Right atrium auricular region (tissue), 2 donors: Measurements from ENCODE around the gene IDI1. TPM values are rescaled to one million over a fixed set of nuclear protein-coding genes. Genes with fewer than 3 reads are reported as not detected.

ENCODE experiments used
- DNase-seq: peaks from one replicate; pipeline ENCODE4 v3.0.0-alpha.2; 2019; ENCODE audit warnings: low spot score
- H3K27ac ChIP-seq, 2 donors: fragments of 200-600 bp; sonication (generic); 1 replicate in 1 of 2; 2 replicates in 1 of 2; pipeline ENCODE4 v1.5.1; 2016 to 2019
- H3K27me3 ChIP-seq, 2 donors: fragments of 200-600 bp; sonication (generic); one replicate each; pipeline versions ENCODE4 v1.5.1 to v1.6.0; 2017 to 2019
- H3K36me3 ChIP-seq: fragments of 200-600 bp; sonication (generic); one replicate; pipeline ENCODE4 v1.5.1; 2016
- H3K4me1 ChIP-seq, 2 donors: fragments of 200-600 bp; sonication (generic); one replicate each; pipeline versions ENCODE4 v1.5.1 to v1.6.0; 2017 to 2019
- H3K4me3 ChIP-seq, 2 donors: fragments of 200-600 bp; sonication (generic); 1 replicate in 1 of 2; 2 replicates in 1 of 2; pipeline ENCODE4 v1.5.1; 2017 to 2019; ENCODE audit warnings: mild to moderate bottlenecking in 1 of 2, moderate library complexity in 1 of 2
- H3K9me3 ChIP-seq, 2 donors: fragments of 200-600 bp; sonication (generic); one replicate each; pipeline ENCODE4 v1.5.1; 2019
- CTCF ChIP-seq, 2 donors: fragments of 200-600 bp; sonication (generic); IDR thresholded peaks; one replicate each; pipeline ENCODE4 v1.5.1; 2019; ENCODE audit warnings: antibody characterized with exemption in 2 of 2
- total RNA-seq, 2 donors: library from RNA; depleted of rRNA; stranded (reverse); fragments of >200 nt; gene quantifications; one replicate each; pipeline ENCODE4 v1.1.0, GENCODE V29; 2016

The IDI1 gene
- total RNA-seq, 2 donors from 2014 or later = 16.7 to 24.3 TPM

DNA sequence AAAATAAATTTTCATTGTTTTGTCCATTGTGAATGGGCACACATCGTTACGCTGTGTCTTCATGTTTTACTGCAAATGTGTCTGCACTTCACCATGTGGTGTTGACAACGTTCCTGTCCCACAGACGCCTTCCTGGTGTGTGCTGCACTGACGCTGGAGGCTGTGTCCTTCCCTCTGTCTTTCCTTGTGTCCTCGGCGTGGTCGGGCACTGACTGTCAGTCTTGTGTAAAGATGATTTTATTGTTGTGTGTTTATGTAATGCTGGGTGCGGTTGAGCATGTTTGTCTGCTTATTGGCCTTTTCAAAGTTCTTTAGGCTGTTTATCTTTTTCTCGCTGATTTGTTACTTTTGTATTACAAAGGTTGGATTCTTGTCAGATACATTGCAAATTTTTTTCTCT is 41.3 kb downstream of the IDI1 start:
- no peak for TF ChIP-seq CTCF (IDR thresholded peaks at IDR 0.05)
- Histone ChIP-seq H3K4me3 (no peak overlapping the region), H3K36me3 (peaks cover 98% of the 10 kb centered on the region), H3K4me1 (no peaks in the 10 kb centered on the region), H3K27me3 (no peaks in the 10 kb centered on the region), H3K27ac (no peak overlapping the region), H3K9me3 (peaks cover 0 to 9% of the 10 kb centered on the region in 2 donors)
- DNase-seq = peak; percentile 26

DNA sequence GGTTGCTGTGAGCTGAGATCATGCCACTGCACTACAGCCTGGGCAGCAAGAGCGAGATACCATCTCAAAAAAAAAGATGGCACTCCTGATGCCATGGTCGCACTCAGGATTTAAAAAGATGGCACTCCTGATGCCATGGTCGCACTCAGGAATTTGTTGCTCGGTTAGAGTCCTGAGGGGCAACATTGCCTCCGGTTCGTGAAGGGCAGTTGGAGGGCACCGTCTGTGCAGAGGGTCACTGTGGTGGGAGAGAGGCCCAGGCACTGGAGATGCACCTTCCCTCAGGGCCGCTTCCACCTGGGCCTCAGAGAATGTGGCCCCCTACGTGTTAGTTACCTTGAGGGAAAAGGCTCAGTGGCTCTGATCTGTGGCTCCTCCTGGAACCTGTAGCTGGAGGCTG is 42.3 kb downstream of the IDI1 start:
- H3K4me1 ChIP-seq = no peaks in the 10 kb centered on the region
- H3K4me3 ChIP-seq = no peak overlapping the region
- peaks cover 0 to 17% of the 10 kb centered on the region in 2 donors for H3K9me3 ChIP-seq
- peak; percentile 48 for DNase-seq
- TF ChIP-seq CTCF (IDR thresholded peaks at IDR 0.05) = no peak
- peaks cover 98% of the 10 kb centered on the region for H3K36me3 ChIP-seq
- H3K27me3 ChIP-seq = no peaks in the 10 kb centered on the region
- H3K27ac ChIP-seq = no peak overlapping the region

DNA sequence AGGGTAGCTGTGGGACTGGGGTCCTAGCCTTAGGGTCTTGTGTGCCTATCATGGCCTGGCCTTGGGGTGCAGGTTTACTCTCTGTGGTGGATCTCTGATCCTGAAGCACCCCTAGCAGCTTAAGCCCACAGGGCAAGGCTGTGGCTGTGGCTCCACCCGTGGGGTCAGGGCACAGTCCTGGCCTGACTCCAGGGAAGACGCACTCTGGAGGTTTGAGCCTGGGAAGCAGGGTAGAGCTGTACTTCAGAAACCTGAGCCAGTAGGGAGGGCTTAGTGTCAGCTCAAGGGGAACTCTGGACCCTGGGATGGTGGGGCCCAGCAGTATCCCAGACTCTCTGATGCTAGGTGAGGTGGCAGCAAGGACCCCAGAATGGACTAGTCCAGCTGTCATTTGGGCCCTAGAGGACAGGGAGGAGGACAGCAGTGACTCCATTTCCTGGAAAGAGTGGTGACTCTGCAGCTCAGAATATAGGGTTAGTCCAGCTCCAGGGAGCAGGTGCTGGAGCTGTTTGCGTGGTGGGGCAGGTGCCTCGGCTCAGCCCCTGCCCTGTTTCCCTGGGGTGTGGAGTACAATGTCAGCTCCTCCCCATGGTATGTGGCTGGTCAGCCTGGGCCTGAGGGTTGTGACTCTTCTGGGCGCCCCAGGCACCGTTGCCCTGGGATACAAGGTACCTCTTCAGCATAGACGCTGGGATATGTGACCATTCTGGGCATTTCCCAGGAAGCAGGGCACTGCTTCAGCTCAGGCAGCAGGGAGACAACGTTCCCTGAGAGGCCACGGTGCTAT is 44.8 kb downstream of the IDI1 start:
- no peaks in the 10 kb centered on the region for H3K4me1 ChIP-seq
- H3K9me3 ChIP-seq = peaks cover 0 to 17% of the 10 kb centered on the region in 2 donors
- H3K36me3 ChIP-seq = peaks cover 98% of the 10 kb centered on the region
- H3K27me3 ChIP-seq = no peaks in the 10 kb centered on the region
- no peak for TF ChIP-seq CTCF (IDR thresholded peaks at IDR 0.05)
- no peak overlapping the region for H3K4me3 ChIP-seq
- H3K27ac ChIP-seq = no peak overlapping the region
- no peak for DNase-seq

DNA sequence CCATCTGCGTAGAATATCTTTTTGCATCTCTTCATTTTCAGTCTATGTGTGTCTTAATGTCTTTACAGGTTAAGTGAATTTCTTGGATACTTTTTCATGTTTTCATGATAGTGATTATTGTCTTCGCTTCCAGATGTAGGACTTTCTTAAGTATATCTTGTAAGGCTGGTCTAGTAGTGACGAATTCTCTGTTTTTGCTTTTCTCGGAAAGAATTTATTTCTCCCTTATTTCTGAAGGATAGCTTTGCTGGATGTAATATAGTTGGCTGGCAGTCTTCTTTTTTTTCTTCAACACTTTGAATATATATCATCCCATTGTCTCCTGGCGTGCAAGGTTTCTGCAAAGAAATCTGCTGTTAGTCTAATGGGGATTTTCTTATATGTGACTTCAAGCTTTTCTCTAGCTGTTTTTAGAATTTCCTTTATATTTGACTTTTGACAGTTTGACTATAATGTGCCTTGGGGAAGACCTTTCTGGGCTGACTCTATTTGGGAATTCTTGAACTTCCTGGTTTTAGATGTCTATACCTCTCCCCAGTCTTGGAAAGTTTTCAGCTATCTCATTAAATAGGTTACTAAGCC is 46.4 kb downstream of the IDI1 start:
- Histone ChIP-seq H3K4me1 (no peaks in the 10 kb centered on the region), H3K27me3 (no peaks in the 10 kb centered on the region), H3K36me3 (peaks cover 99% of the 10 kb centered on the region), H3K4me3 (no peak overlapping the region), H3K9me3 (peaks cover 0 to 17% of the 10 kb centered on the region in 2 donors), H3K27ac (no peak overlapping the region)
- no peak for DNase-seq
- no peak for TF ChIP-seq CTCF (IDR thresholded peaks at IDR 0.05)

DNA sequence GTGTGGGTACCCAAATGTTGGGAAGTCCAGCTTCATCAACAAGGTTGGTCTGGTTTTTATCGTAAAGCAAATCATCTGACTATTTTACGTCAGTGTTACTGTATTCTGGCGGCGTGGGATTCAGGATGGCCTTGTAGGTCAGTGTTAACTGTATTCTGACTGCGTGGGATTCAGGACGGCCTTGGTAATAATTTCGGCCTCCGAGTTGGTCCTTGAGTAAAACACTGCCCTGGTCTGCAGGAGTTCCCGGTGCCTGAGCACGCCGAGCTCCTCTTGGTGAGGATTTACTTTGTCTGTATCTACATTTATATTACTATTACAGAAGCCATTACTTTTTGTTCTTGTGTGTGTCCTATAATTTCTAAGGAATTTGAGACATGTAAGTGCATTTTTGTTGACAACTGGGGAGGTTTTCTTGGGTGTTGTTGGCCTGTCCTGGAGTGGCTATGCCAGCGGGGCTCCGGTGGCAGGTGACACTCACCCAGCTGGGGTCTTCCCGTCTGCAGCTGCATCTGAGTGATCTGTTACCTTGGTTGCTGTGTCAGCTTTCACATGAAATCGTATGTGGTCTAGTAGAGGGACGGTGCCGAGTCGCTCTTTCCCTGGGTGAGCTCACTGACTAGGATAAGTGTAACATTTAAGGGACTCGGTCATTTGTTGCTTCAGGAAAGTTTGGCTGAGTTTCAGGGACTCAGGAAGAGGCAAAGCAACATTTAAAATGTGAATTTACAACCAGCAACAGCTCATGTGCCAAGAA is 51.5 kb downstream of the IDI1 start:
- H3K4me3 ChIP-seq = no peak overlapping the region
- H3K4me1 ChIP-seq = no peaks in the 10 kb centered on the region
- no peaks in the 10 kb centered on the region for H3K27me3 ChIP-seq
- no peak overlapping the region for H3K27ac ChIP-seq
- DNase-seq = no peak
- H3K36me3 ChIP-seq = peaks cover 91% of the 10 kb centered on the region
- no peak for TF ChIP-seq CTCF (IDR thresholded peaks at IDR 0.05)
- H3K9me3 ChIP-seq = peaks cover 0 to 6% of the 10 kb centered on the region in 2 donors
